Measurements from ENCODE around the gene TMEM106C. TPM values are rescaled to one million over a fixed set of nuclear protein-coding genes. Genes with fewer than 3 reads are reported as not detected.
"Not testable (repeated sequence)": the region's sequence is repeated elsewhere in the genome, so short reads cannot be mapped to it uniquely, and the experiment has no call there.

TMEM106C gene
- total RNA-seq, 1 donor from 2014 or later, result 68.0 TPM

DNA sequence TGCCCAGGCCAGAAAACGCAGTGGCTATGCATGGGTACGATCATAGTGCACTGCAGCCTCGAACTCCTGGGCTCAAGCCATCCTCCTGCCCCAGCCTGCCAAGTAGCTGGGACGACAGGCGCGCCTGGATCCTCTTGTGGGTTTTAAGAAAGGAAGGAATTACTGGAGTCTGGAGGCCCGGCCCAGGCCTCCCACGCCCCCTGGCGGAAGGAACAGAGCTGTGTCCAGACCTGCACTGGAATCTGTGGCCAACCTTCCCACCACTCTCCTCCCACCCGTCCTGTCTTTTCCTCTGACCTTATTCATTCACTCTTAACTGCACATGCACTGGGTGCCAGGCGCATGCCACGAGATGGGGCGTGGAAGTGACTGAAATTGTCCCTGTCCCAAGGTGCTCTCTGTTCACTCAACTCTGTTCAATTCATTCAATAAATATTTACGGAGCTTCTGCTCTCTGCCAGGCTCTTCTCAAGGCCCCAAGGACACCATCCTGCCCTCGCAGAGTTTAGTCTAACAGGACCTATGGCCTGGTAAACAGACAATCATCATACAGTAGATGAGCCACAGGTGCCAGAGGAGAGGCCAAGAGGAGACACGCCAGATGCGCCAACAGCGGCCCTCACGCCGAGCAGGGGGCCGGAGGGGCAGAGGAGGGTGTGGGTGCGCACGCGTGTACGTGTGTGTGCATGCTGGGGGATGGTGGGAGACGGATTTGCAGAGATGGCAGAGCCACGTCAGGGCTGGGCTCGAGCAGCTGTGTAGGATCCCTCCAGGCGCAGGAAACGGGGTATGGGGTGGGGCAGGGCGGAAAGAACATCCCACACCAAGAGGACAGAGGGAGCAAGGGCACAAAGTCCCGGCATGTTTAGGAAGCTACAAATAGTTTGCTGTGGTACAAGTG is 13.7 kb upstream of the TMEM106C start:
- peak in 1 of 2 donors; percentile 63 for DNase-seq (ENCODE audit: low read depth in 2 of 2)

GRCh38 chr12:47950856-47951468 is 12.4 kb upstream of the TMEM106C start:
- no peak for DNase-seq (ENCODE audit: low read depth in 2 of 2)

- DNase-seq (ENCODE audit: low read depth in 2 of 2), result no peak
Observed at GRCh38 chr12:47954058-47954457, 9.3 kb upstream of the TMEM106C start.

- no peak for DNase-seq (ENCODE audit: low read depth in 2 of 2)
Observed at GRCh38 chr12:47954467-47955045, 8.8 kb upstream of the TMEM106C start.

DNA sequence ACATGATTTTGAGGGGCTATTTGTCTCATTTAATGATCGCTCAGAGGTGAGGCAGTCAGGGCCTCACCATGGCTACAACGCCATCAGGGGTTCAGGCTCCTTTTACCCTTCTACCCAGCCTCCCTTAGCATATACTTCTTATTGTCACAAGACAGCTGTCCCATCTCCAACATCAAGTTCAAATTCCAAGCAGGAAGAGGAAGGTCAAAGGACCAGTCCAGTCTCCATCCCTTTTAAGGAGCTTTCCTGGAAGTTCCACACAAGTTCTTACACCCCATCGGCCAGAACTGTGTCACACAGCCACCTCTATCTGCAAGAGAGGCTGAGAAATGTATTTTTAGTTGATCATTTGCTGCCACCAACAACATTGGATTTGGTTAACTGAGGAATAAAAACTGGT is 8.3 kb upstream of the TMEM106C start:
- no peak for DNase-seq (ENCODE audit: low read depth in 2 of 2)

DNA sequence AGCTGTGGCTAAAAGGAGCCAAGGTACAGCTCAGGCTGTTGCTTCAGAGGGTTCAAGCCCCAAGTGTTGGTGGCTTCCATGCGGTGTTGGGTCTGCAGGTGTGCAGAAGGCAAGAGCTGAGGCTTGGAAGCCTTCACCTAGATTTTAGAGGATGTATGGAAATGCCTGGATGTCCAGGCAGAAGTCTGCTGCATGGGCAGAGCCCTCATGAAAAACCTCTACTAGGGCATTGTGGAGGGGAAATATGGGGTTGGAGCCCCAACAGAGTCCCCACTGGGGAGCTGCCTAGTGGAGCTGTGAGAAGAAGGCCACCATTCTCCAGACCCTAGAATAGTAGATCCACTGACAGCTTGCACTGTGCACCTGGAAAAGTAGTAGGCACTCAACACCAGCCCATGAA is 5.7 kb upstream of the TMEM106C start:
- DNase-seq (ENCODE audit: low read depth in 2 of 2), result not testable (repeated sequence)

DNA sequence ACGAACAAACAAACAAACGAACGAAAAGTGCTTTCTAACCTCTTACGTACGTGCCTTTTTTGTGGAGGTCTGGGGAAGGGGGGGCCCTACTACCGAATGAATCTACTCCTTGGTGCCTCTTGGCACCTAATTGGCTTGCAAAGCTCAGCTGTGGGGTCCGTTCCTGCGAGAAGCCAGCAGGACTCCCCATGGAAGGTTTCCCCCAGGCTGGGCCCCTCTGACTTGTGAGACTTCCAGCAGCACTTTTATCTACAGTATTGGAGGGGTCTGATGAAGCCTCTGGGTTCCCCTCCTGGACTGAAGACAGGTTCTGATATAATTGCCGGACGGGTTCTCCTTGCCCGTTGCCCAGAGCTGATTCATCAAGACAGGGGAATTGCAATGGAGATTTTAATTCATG is 1.2 kb upstream of the TMEM106C start:
- no peak for DNase-seq (ENCODE audit: low read depth in 2 of 2)

DNA sequence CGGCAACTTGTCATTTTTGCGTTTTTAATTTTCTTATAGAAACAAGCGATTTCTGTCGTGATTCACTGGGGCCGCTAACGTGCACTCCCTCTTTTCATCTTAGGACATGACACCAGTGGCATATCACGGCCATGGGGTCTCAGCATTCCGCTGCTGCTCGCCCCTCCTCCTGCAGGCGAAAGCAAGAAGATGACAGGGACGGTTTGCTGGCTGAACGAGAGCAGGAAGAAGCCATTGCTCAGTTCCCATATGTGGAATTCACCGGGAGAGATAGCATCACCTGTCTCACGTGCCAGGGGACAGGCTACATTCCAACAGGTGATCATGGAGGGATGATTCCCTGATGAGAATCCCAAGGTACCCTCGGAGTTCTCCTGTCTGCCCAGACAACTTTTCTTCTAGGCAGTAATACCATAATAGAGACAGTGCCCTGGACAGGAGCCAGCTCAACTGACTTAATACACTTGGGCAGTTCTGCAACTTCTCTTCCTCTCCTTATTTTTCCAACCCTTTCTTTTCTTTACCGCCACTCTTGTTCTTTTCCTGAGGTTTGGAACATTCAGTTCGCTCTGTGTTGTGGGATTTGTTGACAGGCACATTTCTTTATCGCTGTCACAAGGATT is 821 bp downstream of the TMEM106C start:
- peak in 1 of 2 donors; percentile 9 for DNase-seq (ENCODE audit: low read depth in 2 of 2)

GRCh38 chr12:47965581-47965980 is 2.2 kb downstream of the TMEM106C start:
- no peak for DNase-seq (ENCODE audit: low read depth in 2 of 2)

DNA sequence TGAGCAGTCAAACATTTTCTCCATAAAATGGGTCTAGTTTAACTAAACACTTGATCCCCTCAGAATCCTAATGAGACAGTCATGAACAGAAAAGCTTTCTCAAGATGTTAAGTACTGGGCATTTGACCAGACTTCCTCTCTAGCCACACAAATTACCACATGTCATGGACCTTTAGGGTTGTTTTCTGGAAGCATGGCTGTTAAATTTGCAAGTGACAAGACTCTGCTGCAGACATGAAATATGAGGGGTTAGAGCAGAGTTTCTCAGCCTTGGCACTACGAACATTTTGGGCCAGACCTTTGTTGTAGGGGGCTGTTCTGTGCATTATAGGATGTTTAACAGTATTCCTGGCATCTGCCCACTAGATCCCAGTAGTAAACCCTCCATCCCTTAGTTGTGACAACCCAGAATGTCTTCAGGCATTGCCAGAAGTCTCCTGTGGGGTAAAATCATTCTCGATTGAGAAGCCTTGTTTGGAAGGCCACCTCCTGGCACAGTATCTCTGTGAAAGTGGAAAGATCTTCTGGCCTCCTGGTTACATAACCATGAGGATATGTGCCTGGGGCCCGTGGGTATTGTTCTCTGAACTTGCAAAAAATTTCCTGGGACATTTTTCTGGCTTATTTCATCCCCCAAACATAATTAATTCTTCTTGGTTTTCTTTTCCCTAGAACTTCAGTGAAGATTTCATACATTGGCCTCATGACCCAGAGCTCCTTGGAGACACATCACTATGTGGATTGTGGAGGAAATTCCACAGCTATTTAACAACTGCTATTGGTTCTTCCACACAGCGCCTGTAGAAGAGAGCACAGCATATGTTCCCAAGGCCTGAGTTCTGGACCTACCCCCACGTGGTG is 4.3 kb downstream of the TMEM106C start:
- no peak for DNase-seq (ENCODE audit: low read depth in 2 of 2)

DNA sequence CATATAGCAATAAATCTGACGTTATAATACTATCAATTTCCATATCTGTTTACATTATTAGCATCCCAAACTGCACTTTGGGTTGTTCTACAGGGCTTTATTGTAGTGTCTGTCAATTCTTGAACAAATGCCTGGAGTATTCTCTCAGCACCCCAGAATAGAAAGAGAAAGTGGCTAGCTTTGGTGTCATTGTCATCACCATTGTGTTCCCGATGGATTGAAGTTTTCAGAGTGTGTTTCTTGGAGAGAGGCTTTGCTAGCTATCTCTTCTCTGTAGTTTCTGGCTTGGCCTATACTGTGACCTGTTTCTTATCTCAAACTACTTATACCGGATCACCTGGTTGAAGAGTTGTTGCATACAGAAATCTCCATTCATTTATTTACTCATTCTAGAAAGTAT is 6.4 kb downstream of the TMEM106C start:
- DNase-seq (ENCODE audit: low read depth in 2 of 2), result no peak

- DNase-seq (ENCODE audit: low read depth in 2 of 2), result no peak
Observed at GRCh38 chr12:47970843-47971242, 7.4 kb downstream of the TMEM106C start.

DNA sequence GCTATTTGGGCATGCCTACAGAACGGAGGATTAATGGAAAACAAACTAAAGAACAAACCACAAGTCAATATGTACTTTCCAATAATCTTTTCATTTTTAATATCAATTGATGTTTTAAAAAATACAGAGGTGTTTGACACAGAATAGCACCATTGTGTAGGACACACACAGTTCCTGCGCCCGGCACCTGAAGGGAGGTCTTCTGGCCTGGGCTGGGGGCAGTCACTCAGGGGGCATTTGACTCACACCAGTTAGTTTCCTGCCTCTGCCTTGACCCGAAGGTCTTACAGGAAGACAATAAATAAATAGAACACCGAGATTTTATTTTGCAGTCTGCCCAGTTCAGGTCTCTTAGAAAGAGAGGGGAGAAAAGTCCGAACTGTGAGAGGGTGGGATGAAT is 9.5 kb downstream of the TMEM106C start:
- DNase-seq (ENCODE audit: low read depth in 2 of 2), result no peak

DNA sequence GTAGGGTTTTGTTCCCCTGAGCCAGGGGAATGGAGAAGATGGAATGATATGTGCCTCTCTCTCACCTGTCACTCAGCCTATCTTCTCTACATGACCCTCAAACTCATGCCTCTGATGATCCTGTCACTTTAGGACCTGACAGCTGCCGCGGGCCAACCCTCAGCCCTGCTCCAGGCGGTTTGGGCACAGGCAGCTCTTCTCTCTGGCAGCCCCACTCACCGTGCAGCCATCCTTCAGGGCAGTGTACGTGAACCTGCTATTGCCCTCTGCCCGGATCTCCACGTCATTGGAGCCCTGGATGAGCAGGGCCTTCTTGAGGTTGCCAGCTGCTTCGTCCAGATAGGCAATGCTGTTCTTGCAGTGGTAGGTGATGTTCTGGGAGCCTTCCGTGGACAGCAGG is 10.5 kb downstream of the TMEM106C start:
- DNase-seq (ENCODE audit: low read depth in 2 of 2), result no peak

- no peak for DNase-seq (ENCODE audit: low read depth in 2 of 2)
Observed at GRCh38 chr12:47975036-47975620, 11.7 kb downstream of the TMEM106C start.

GRCh38 chr12:47975816-47976215 is 12.4 kb downstream of the TMEM106C start:
- no peak for DNase-seq (ENCODE audit: low read depth in 2 of 2)

DNA sequence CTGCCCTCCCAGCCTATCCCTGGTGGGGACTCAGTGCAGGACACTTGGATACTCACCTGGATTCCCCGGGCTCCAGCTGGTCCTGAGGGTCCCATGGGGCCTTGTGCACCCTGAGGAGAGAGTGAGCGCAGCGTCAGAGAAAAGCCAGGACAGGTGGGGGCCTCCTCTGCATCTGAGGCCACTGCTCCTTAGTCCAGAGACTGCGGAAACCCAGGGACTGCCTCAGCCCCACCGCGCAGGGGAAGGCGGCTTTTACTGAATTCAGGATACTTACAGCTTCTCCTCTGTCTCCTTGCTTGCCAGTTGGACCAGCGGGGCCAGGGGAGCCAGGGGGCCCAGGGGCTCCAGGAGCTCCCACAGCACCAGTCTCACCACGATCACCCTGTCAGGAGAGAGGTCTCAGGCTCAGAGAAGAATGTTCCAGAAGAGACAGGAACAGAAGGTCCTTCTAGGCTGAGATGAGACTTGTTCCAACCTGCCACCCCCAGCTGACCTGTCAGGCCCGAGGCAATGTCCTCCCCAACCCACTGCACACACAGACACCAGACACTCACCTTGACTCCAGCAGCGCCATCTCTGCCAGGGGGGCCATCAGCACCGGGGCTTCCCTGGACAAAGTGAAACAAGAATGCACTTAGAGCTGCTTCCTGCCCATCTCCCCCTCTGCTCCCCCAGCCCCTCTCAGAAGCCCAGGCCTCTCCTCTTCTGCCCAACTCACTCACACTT is 13.8 kb downstream of the TMEM106C start:
- DNase-seq (ENCODE audit: low read depth in 2 of 2), result no peak

- DNase-seq (ENCODE audit: low read depth in 2 of 2), result no peak
Observed at GRCh38 chr12:47977772-47978597, 14.6 kb downstream of the TMEM106C start.

DNA sequence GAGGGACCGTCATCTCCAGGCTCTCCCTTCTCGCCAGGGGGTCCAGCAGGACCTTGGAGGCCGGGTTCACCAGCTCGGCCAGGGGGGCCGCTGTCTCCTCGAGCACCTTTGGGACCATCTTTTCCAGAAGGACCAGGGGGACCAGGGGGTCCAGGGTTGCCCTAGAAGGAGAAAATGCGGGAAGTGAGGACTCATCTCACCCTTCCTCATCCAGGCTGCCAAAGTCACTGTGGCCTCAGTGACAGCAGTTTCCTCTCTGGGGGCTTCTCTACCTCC is 15.1 kb downstream of the TMEM106C start:
- no peak for DNase-seq (ENCODE audit: low read depth in 2 of 2)

GRCh38 chr12:47979166-47979565 is 15.8 kb downstream of the TMEM106C start:
- no peak for DNase-seq (ENCODE audit: low read depth in 2 of 2)

Measured in dermis microvascular lymphatic vessel endothelial cell (primary cell).